B cell (primary cell): ENCODE results near the gene ARHGAP45.

Source experiments
- EZH2 ChIP-seq: IDR thresholded peaks from 2 replicates; pipeline ENCODE4 v1.6.1; 2012; ENCODE audit warnings: borderline replicate concordance, low read depth, mild to moderate bottlenecking, moderate library complexity, low read length; ENCODE audit not compliant: insufficient read depth, poor library complexity, severe bottlenecking
- TF ChIP-seq, protein P1 (sequence below): fragments of 200-600 bp; IDR thresholded peaks from one replicate; pipeline ENCODE4 v1.8.0; 2022; ENCODE audit warnings: antibody characterized with exemption, mild to moderate bottlenecking

DNA sequence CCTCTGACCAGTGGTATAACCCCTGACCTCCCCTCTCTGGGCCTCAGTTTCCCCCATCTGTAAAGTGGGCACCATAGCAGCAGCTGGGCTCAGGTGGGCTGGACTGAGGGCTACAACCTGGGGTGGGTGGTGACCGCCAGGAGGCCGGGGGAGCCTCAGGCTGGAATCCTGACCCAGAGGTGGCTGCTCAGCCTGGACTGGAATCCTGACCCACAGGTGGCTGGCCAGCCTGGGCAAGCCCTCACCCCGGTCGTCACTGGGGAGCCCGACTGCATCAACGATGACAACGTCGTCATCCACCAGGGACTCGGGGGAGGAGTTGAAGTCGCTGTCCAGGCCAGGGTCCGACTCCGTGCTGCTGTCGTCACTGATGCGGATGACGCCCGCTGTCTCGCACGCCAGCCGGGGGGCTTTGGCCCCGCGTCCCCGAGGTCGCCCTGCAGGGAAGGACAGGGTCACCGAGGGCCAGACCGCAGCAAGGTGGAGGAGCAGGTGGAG, 47.1 kb downstream of the ARHGAP45 start:
- TF ChIP-seq, protein P1, sequence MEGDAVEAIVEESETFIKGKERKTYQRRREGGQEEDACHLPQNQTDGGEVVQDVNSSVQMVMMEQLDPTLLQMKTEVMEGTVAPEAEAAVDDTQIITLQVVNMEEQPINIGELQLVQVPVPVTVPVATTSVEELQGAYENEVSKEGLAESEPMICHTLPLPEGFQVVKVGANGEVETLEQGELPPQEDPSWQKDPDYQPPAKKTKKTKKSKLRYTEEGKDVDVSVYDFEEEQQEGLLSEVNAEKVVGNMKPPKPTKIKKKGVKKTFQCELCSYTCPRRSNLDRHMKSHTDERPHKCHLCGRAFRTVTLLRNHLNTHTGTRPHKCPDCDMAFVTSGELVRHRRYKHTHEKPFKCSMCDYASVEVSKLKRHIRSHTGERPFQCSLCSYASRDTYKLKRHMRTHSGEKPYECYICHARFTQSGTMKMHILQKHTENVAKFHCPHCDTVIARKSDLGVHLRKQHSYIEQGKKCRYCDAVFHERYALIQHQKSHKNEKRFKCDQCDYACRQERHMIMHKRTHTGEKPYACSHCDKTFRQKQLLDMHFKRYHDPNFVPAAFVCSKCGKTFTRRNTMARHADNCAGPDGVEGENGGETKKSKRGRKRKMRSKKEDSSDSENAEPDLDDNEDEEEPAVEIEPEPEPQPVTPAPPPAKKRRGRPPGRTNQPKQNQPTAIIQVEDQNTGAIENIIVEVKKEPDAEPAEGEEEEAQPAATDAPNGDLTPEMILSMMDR = no peak
- no peak for TF ChIP-seq EZH2
